GM12891 (cell line): ENCODE results near the gene C18orf63.

Source experiments
- DNase-seq: peaks from one replicate; pipeline ENCODE4 v3.0.0; 2011; ENCODE audit warnings: low spot score; ENCODE audit not compliant: insufficient read length
- FAIRE-seq: peaks from 2 replicates; lab custom pipeline; 2011; peaks lifted over from hg19 to GRCh38; lab: Jason Lieb, UNC
- PAX5 ChIP-seq: IDR thresholded peaks from 2 replicates; pipeline ENCODE4 v1.6.1; 2011; ENCODE audit warnings: low read length, moderate library complexity, mild to moderate bottlenecking; ENCODE audit not compliant: insufficient read depth, severe bottlenecking
- POLR2A ChIP-seq: IDR thresholded peaks from 2 replicates; pipeline ENCODE4 v1.6.1; 2011; ENCODE audit warnings: low read depth, low read length, control low read depth
- POLR2AphosphoS5 ChIP-seq: IDR thresholded peaks from 2 replicates; pipeline ENCODE4 v1.6.1; 2011; ENCODE audit warnings: low read depth, low read length, control low read depth
- POU2F2 ChIP-seq: IDR thresholded peaks from 2 replicates; pipeline ENCODE4 v1.6.1; 2011; ENCODE audit warnings: low read depth, mild to moderate bottlenecking, control low read depth, low read length, moderate library complexity
- SPI1 ChIP-seq: IDR thresholded peaks from 2 replicates; pipeline ENCODE4 v1.6.1; 2011; ENCODE audit warnings: low read depth, low read length, control low read depth
- TAF1 ChIP-seq: IDR thresholded peaks from 2 replicates; pipeline ENCODE4 v1.6.1; 2011; ENCODE audit warnings: low read depth, low read length, control low read depth

C18orf63 gene

GRCh38 chr18:74368901-74369705, 53.5 kb downstream of the C18orf63 start:
- TF ChIP-seq POU2F2: no peak
- TF ChIP-seq TAF1: no peak
- TF ChIP-seq POLR2A: no peak
- TF ChIP-seq PAX5: no peak
- no peak for TF ChIP-seq SPI1
- TF ChIP-seq POLR2AphosphoS5: no peak
- no peak for FAIRE-seq
- no peak for DNase-seq

- no peak for FAIRE-seq
- DNase-seq: no peak
- TF ChIP-seq POU2F2 (no peak), POLR2AphosphoS5 (no peak), SPI1 (no peak), POLR2A (no peak), PAX5 (no peak)
Observed at GRCh38 chr18:74370115-74370514, 54.5 kb downstream of the C18orf63 start.

- FAIRE-seq (no peak), DNase-seq (no peak)
- TF ChIP-seq POU2F2: no peak
- TF ChIP-seq POLR2A: no peak
- TF ChIP-seq TAF1: no peak
- no peak for TF ChIP-seq POLR2AphosphoS5
- TF ChIP-seq PAX5: no peak
- no peak for TF ChIP-seq SPI1
Observed at GRCh38 chr18:74373428-74373827, 57.8 kb downstream of the C18orf63 start.

GRCh38 chr18:74375999-74376398, 60.4 kb downstream of the C18orf63 start:
- FAIRE-seq: no peak
- DNase-seq: no peak
- TF ChIP-seq POLR2AphosphoS5 (no peak), SPI1 (no peak), TAF1 (no peak), POU2F2 (no peak), POLR2A (no peak), PAX5 (no peak)

GRCh38 chr18:74376523-74376922, 60.9 kb downstream of the C18orf63 start:
- TF ChIP-seq POLR2AphosphoS5 (no peak), PAX5 (no peak), SPI1 (no peak), POU2F2 (no peak), POLR2A (no peak), TAF1 (no peak)
- no peak for DNase-seq
- FAIRE-seq: no peak

- TF ChIP-seq POLR2AphosphoS5 (no peak), PAX5 (no peak), POU2F2 (no peak), TAF1 (no peak), POLR2A (no peak), SPI1 (no peak)
- no peak for FAIRE-seq
- DNase-seq: no peak
Observed at GRCh38 chr18:74377776-74378175, 62.1 kb downstream of the C18orf63 start.

- peak; percentile 90 for TF ChIP-seq SPI1
- no peak for TF ChIP-seq POLR2A
- FAIRE-seq (peak; percentile 69), DNase-seq (no peak)
Observed at GRCh38 chr18:74378179-74378682, 62.6 kb downstream of the C18orf63 start.

- TF ChIP-seq TAF1 (no peak), PAX5 (no peak), POLR2A (no peak), POLR2AphosphoS5 (no peak), SPI1 (no peak), POU2F2 (no peak)
- FAIRE-seq (no peak), DNase-seq (no peak)
Observed at GRCh38 chr18:74380916-74381315, 65.3 kb downstream of the C18orf63 start.

GRCh38 chr18:74381621-74382295, 66.1 kb downstream of the C18orf63 start:
- no peak for TF ChIP-seq POLR2A
- no peak for TF ChIP-seq TAF1
- no peak for TF ChIP-seq PAX5
- TF ChIP-seq POU2F2: no peak
- no peak for TF ChIP-seq SPI1
- no peak for TF ChIP-seq POLR2AphosphoS5
- FAIRE-seq (no peak), DNase-seq (no peak)
